GM10266 (cell line): ENCODE results near the gene PNPT1.
"Not testable (repeated sequence)": the region's sequence is repeated elsewhere in the genome, so short reads cannot be mapped to it uniquely, and the experiment has no call there.

ENCODE experiments used
- DNase-seq: peaks from one replicate; pipeline ENCODE4 v3.0.0; 2012; ENCODE audit errors: extremely low spot score
- TF ChIP-seq, protein P1 (sequence below): IDR thresholded peaks from 2 replicates; pipeline ENCODE4 v1.5.1; 2012; ENCODE audit warnings: mild to moderate bottlenecking, low read depth; ENCODE audit not compliant: control insufficient read depth, insufficient read depth; ENCODE audit errors: missing control alignments

Gene PNPT1

DNA sequence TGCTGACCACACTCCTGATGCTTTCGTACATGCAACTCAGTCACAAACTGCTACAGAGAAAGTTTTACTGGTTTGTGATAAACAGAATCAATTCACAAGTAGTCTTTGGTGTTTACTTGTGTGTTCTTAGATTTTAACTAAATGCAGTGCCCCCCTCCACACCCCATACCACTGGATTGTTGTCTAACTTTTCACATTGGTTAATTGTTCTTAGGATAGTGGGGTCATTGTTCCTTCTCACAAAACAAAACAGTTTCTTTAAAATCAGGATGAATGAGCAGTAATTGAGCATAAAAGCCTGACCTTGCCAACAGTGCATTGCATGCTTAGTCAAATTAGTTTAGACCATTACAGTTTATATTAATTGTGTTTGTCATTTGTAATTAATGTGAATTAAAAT is 14.1 kb upstream of the PNPT1 start:
- TF ChIP-seq, protein P1, sequence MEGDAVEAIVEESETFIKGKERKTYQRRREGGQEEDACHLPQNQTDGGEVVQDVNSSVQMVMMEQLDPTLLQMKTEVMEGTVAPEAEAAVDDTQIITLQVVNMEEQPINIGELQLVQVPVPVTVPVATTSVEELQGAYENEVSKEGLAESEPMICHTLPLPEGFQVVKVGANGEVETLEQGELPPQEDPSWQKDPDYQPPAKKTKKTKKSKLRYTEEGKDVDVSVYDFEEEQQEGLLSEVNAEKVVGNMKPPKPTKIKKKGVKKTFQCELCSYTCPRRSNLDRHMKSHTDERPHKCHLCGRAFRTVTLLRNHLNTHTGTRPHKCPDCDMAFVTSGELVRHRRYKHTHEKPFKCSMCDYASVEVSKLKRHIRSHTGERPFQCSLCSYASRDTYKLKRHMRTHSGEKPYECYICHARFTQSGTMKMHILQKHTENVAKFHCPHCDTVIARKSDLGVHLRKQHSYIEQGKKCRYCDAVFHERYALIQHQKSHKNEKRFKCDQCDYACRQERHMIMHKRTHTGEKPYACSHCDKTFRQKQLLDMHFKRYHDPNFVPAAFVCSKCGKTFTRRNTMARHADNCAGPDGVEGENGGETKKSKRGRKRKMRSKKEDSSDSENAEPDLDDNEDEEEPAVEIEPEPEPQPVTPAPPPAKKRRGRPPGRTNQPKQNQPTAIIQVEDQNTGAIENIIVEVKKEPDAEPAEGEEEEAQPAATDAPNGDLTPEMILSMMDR, result no peak
- no peak for DNase-seq

DNA sequence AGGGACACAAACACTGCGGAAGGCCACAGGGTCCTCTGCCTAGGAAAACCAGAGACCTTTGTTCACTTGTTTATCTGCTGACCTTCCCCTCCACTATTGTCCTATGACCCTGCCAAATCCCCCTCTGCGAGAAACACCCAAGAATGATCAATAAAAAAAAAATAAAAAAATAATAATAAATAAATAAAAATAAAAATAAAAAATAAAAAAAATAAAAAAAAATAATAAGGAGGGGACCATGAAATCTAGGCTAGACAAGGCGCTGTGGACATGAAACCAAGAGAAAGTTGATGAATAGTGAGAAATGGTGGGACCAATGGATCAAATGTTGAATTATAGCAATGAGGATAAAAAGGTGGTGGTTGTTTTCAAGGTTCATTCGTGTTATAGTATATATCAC is 12.6 kb upstream of the PNPT1 start:
- DNase-seq, result not testable (repeated sequence)

DNA sequence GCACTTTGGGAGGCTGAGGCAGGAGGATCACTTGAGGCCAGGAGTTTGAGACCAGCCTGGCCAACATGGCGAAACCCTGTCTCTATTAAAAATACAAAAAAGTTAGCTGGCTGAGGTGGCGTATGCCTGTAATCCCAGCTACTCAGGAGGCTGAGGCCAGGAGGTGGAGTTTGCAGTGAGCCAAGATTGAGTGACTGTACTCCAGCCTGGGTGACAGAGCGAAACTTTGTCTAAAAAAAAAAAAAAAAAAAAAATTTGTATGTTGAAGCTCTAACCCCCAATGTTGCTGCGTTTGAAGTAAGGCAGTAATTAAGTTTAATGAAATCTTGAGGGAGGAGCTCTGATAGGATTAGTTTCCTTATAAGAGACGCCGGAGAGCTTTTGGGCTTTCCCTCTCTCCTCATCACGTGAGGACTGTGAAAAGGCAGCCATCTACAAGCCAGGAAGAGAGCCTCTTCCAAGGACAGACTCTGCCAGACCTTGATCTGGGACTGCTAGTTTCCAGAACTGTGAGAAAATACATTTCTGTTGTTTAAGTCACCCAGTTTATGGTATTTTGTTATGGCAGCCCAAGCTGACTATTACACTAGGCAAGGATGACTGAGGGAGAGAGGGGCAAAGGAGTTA is 11.5 kb upstream of the PNPT1 start:
- TF ChIP-seq, protein P1, result no peak
- no peak for DNase-seq

DNA sequence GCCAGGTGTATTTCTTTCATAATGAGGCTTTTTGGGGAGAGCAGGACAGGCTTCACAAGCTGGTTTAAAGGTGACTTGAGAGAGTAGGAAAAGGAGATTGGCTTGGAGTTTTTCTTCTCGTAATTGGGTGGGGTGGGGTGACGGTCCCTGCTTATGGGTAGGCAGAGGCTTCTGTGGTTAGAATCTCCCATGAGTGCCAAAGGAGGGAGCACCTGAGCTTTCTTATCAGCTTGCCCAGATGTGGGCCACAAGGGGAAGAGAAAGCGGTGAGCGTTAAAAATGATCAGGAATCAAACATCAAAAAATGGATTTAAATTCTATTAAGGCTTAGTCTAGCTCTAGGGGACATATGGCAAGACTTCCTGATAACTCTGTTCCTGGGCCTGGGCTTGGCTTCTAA is 9.7 kb upstream of the PNPT1 start:
- DNase-seq, result no peak
- TF ChIP-seq, protein P1, result no peak

DNA sequence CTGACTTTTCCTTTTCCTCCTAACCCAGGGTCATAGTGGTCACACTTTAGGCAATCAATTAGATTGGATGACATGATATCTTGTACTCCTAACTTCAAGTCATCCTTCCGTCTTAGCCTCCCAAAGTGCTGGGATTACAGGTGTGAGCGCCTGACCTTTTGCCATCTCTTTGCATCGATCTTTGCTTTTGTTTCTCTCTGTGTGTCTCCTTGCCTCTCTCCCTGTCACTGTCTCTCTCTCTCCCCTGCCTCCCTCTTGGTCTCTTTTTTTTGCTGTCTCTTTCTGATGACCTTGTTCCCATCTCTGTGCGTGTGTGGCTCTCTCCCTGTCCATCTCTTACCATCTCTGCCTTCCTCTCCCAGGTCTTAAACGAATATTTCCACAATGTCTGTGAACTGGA is 904 bp downstream of the PNPT1 start:
- not testable (repeated sequence) for DNase-seq

DNA sequence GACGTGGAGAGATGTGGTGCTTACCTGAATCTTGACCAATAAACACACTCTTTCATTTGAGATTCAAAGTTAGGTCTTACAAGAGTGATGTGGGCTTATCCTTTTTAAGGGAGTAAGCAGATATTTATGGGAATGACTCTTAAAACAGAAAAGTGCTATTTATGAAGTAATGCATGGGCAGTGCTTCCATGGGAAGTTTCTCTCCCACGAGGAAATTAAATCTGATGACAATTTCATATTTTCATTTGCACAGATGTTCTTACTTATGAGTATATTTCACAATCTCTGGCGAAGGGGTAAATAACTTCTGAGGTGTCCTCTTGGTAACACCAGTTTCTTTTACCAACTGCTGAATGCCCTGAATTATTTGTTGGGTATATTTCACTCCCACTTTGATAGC is 21.0 kb downstream of the PNPT1 start:
- no peak for DNase-seq
- TF ChIP-seq, protein P1, result no peak

DNA sequence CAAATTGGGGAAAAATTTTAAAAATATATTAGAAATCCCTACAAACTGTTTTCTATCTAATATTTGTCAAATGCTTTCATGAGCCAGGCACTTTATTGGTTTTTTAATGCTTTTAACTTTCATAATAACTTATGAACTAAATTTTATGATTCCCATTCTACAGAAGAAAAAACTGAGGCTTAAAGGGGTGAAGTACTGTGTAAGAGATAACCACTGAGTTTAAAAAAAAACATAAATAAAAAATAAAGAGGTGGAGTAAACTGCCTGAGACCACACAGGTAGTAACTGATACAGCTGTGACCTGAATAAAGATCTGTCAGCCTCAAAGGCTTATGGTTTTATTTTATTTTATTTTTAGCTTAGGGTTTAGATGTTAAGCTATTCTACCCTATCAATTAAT is 24.7 kb downstream of the PNPT1 start:
- DNase-seq, result no peak
- TF ChIP-seq, protein P1, result no peak

DNA sequence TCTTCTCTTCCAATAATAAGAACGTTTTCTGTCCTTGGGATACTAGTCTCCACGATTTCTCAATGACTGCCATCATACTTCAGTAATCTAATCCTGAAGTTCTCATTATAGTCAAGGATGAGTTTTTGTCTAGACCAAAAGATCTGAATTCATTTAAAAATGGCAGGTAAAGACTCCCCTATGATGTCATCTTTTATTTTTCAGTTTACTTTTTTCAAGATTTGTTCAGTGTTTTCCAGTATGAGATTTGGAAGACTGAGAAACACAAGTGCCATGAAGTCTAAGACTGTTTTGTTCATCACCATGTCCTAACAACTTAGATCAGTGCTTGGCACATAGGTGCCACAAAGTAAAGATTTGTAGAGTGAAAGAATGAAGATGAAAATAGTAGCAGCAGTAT is 40.4 kb downstream of the PNPT1 start:
- TF ChIP-seq, protein P1, result no peak
- DNase-seq, result no peak
